Measurements from ENCODE around the gene SLC35A1. TPM values are rescaled to one million over a fixed set of nuclear protein-coding genes. Genes with fewer than 3 reads are reported as not detected.
"Not testable (repeated sequence)": the region's sequence is repeated elsewhere in the genome, so short reads cannot be mapped to it uniquely, and the experiment has no call there.

Gene SLC35A1, protein sequence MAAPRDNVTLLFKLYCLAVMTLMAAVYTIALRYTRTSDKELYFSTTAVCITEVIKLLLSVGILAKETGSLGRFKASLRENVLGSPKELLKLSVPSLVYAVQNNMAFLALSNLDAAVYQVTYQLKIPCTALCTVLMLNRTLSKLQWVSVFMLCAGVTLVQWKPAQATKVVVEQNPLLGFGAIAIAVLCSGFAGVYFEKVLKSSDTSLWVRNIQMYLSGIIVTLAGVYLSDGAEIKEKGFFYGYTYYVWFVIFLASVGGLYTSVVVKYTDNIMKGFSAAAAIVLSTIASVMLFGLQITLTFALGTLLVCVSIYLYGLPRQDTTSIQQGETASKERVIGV
- total RNA-seq: 32.6 TPM

DNA sequence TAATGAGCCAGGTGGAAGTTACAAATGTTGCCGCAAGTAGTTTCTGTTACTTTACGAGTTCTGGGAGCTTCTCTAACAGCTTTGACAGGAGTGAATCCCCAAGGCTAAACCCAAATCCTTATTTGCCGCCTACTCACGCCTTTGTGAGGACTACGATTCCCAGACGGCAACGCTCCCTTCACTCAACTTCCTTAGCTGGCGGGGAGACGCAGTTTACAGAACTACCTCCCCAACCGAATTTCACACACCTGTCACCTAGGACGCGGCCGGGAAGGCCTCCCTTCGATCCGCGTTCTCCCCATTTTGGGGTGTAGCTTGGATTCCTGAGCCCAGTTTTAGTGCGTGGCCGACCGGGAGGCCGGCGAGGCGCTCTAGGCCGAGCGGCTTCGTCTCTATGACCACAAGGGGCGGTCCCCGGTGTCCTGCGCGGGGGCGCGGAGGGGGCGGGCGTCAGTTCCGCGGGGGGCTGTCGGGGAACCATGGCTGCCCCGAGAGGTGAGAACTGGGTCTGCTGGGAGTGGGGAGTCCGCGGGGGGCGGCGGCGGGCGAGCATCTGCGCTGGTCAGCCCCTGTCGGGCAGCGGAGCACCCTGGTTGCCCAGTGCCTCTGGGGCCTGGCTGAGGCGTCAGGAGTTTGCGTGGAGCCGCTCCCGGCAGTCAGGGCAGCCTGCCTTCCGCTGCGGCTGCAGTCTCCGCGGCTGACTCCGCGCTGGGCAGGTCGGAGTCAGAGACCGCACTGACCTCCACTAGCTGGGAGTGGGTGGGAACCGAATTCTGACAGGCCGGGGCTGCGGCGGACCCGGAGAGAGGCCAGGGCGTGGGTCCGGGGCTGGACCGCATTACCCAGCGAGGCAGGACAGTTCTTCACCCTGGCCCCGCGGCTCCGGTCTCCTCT, at the start of gene SLC35A1:
TSS of gene SLC35A1 (plus strand) at position 450 of the 894 bp plus-strand sequence. CDS start at position 480, 30 bp downstream.
- intact Hi-C loops (cut with DNase I): no loop called here
- DNase-seq (ENCODE audit: low spot score) (peak; percentile 92), ATAC-seq (peak; percentile 99)

GRCh38 chr6:87426789-87427188, 46.0 kb upstream of the SLC35A1 start:
- intact Hi-C loops (cut with DNase I): no loop called here
- ATAC-seq: no peak

DNA sequence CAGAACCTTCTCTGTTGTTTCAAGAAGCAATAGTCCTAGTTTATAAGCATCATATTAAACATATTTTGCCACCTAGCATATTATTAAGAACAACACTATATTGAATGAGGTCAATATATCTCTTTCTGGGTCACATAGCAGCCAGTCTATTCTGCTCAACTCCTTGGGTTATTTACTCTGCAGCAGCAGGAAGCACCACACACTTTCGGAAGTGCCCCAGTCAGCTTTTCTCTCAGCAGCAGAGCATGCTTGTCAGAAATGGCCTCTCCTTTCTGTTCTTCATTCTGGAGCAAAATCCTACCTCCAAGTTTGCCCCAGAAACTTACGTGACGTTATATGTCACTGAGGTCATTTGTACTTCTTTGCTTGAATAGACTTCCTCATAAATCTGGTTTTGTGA, 42.3 kb upstream of the SLC35A1 start:
- no peak for ATAC-seq
- no peak for DNase-seq (ENCODE audit: low spot score)
- intact Hi-C loops (cut with DNase I): no loop called here

More at GRCh38 chr6:87426789-87427188, 46.0 kb upstream of the SLC35A1 start:
- no peak for DNase-seq (ENCODE audit: low spot score)

DNA sequence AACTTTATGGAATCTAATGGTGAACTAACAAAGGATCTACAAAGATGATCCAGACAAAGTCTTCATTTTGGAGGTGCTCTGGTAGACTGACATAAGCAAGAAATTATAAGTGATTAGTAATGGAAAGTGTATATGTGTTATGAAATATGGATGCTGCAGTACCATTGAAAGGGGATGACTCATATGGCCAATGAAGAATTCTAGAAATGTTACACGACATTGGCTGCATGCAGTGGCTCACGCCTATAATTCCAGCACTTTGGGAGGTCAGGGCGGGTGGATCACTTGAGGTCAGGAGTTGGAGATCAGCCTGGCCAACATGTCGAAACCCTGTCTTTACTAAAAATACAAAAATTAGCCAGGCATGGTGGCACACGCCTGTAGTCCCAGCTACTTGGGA, 41.5 kb upstream of the SLC35A1 start:
- DNase-seq (ENCODE audit: low spot score) (no peak), ATAC-seq (no peak)
- intact Hi-C loops (cut with DNase I): no loop called here

- intact Hi-C loops (cut with DNase I): no loop called here
Observed at GRCh38 chr6:87436435-87436834, 36.3 kb upstream of the SLC35A1 start.

GRCh38 chr6:87441711-87442110, 31.1 kb upstream of the SLC35A1 start:
- ATAC-seq (no peak), DNase-seq (ENCODE audit: low spot score) (no peak)
- intact Hi-C loops (cut with DNase I): no loop called here

More at GRCh38 chr6:87436435-87436834, 36.3 kb upstream of the SLC35A1 start:
- ATAC-seq: no peak
- DNase-seq (ENCODE audit: low spot score): no peak

GRCh38 chr6:87444362-87444761, 28.4 kb upstream of the SLC35A1 start:
- intact Hi-C loops (cut with DNase I): no loop called here
- ATAC-seq (no peak), DNase-seq (ENCODE audit: low spot score) (no peak)

DNA sequence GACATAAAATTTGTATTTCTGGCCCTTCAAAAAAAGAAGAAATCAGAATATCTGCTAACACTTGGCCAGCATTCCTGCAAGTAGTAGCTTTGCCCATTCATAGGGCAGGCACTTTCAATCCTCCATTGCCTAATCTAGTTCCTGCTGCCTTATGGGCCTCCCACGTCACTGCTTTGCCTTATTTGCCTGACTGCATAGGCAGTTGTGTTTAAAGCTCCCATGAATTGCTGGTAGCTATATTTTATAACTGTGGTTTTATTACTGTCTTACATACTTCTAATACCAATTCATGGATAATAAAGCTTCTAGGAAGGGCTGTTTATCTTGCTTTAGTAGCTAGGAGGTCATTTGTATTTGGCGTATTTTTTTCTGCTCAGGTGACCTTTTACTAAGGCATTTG, 7.7 kb upstream of the SLC35A1 start:
- intact Hi-C loops (cut with DNase I): no loop called here
- ATAC-seq: no peak
- no peak for DNase-seq (ENCODE audit: low spot score)

DNA sequence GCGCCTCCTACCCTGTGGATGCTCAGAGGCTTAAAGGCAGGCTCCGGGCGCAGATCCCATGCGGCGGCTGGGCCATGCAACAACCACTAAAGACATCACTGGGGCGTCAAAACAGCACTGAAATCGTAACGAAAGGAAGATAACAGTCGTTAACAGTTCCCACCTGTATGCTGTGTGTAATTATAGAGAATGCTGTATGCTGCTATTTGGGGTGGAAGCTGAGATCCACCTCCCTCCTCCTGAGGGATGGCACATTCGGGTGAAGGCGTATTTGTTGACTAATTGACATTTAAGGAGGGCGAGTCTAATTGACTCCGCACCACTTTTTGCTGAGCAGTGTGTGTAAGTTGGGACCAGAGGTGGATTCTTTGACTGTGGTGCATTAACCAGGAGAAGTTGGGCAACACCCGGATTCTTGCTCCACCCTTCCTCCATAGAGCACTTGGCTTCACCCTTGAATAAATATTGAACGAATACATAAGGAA, 687 bp downstream of the SLC35A1 start:
- no peak for ATAC-seq
- intact Hi-C loops (cut with DNase I): no loop called here
- DNase-seq (ENCODE audit: low spot score): no peak

DNA sequence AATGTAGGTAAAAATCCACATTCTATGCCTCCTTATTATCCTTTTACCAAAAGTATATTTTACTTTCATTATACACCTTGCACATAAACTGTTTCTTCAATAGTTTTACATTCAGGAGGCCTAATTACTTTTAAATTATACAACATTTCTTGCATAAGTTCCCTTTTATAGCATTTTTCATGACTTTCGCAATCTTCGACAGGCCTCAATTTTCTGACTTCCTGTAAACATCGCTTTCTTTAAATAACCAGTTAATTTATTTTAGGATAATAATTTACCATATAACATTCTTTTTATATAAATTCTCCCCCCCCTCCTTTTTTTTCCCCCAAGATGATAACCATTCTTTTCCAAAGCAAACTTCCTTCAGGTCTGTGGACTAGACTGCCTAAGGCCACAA, 9.2 kb downstream of the SLC35A1 start:
- ATAC-seq (no peak), DNase-seq (ENCODE audit: low spot score) (no peak)
- intact Hi-C loops (cut with DNase I): no loop called here

- DNase-seq (ENCODE audit: low spot score) (no peak), ATAC-seq (no peak)
- intact Hi-C loops (cut with DNase I): no loop called here
Observed at GRCh38 chr6:87482366-87482765, 9.6 kb downstream of the SLC35A1 start.

DNA sequence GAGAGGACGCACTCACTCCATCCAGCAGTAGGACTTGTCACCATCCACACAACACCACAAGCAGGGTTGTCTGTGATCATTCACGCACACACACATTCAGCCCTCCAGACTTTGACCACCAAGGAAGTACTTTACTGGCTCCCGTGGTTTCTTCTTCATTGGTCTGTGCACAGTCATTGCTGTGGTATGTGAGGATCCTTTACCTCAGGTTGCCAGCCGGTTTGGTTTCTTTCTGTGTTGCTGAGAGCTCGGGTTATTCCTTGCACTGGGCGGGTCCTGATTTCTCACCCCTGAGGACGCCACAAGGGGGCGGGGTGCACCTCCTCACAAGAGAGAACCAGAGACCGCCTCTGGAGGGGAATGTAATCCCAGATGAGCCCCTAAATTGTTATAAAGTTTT, 11.2 kb downstream of the SLC35A1 start:
- DNase-seq (ENCODE audit: low spot score) (no peak), ATAC-seq (no peak)
- intact Hi-C loops (cut with DNase I): no loop called here

DNA sequence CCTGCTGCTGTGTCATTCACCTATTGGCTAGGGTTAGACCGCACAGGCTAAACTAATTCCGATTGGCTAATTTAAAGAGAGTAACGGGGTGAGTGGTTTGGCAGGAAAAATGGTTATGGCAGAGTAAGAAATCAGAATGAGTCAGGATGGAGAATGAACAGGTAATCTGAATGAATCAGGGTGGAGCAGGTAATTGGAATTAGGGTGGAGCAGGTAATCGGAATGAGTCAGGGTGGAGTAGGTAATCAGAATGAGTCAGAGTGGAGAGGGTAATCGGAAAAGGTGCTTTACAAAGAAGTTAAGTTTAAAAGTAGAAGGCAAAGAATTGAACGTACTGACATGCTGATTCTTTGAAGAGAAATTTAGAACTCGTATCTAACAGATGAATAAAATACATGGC, 11.7 kb downstream of the SLC35A1 start:
- ATAC-seq: no peak
- intact Hi-C loops (cut with DNase I): no loop called here
- no peak for DNase-seq (ENCODE audit: low spot score)

GRCh38 chr6:87487555-87487954, 14.8 kb downstream of the SLC35A1 start:
- ATAC-seq (no peak), DNase-seq (ENCODE audit: low spot score) (no peak)
- intact Hi-C loops (cut with DNase I): no loop called here

GRCh38 chr6:87489326-87489725, 16.6 kb downstream of the SLC35A1 start:
- ATAC-seq; DNase-seq (ENCODE audit: low spot score); intact Hi-C loops (cut with DNase I): not testable (repeated sequence)

DNA sequence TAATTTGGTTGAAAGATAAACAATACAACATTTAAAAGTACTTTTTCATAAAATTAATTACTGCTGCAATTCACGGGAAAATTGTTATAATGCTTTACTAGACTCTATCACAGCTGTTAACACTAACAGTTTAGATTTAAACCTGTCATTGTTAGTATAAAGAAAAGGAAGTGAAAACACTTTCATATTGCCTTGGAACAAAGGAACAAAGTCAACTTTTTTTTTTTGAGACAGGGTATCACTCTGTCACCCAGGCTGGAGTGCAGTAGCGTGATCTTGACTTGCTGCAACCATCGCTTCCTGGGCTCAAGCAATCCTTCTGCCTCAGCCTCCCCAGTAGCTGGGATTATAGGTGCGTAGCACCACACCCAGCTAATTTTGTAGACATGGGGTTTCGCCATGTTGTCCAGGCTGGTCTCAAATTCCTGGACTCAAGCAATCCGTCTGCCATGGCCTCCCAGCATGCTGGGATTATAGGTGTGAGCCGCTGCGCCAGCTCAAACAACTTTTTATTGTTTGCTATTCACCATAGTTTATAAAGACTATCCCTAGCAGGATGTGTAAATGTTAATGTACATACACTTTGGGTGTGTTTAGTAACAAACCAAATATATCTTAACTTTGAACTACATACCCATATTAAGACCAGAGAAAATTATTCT, 22.1 kb downstream of the SLC35A1 start:
- DNase-seq (ENCODE audit: low spot score): no peak
- ATAC-seq: no peak
- intact Hi-C loops (cut with DNase I): no loop called here

DNA sequence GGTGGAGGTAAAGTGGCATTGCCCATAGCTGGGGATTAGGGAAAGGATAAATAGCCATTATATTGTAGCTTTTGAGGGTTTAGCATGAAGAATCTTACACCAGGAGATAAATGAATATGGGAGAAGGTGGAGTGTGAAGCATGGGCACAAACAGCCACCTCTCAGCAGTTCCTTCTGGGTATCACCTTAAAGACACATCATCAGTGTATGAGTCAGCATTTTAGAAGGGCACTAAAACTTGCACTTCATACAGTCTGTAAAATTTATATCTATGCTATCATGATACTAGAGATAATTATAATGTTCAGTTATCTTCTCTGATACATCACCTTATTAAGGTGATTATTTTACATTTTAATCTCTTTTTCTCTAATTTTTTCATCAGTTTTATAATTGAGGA, 25.3 kb downstream of the SLC35A1 start:
- intact Hi-C loops (cut with DNase I): no loop called here
- no peak for DNase-seq (ENCODE audit: low spot score)
- ATAC-seq: no peak

DNA sequence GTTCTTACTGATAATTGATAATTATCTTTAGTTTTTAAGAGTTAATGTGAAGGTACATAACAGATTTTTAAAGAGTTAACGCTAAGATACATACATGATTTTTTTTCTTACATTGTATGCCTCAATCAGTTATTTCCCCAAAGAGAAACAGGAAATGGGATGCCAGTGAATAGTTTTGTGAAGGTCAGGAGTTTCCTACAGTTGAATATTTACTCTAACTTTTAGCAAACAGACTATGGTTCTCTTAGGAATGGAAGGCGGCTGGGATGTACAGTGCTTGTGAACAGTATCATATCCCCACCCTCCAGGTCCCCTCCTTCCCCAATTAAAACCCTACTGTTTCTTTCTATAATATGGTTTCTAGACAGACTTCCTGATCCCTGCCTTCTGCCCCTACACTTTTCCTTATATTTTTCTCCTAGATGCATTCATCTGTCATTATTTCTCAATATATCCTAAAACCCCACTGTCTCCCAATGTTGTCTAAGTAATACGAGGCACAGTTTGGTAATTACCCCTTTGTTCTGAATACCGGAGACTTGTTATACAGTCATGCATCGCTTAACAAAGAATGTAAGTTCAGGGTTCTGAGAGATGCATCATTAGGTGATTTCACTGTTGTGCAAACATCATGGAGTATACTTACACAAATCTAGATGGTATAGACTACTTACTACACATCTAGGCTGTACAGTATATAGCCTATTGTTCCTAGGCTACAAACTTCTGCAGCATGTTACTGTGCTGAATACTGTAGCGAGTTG, 29.2 kb downstream of the SLC35A1 start:
- ATAC-seq: no peak
- intact Hi-C loops (cut with DNase I): no loop called here
- no peak for DNase-seq (ENCODE audit: low spot score)

GRCh38 chr6:87504441-87504840, 31.7 kb downstream of the SLC35A1 start:
- ATAC-seq: no peak
- DNase-seq (ENCODE audit: low spot score): no peak
- intact Hi-C loops (cut with DNase I): no loop called here

Data from sciatic nerve (tissue), 2 donors.